ENCODE measurements around the gene FARSB. TPM values are rescaled to one million over a fixed set of nuclear protein-coding genes. Genes with fewer than 3 reads are reported as not detected.

Gene FARSB
- total RNA-seq, 2 donors from 2014 or later, result 11.9 to 16.2 TPM

DNA sequence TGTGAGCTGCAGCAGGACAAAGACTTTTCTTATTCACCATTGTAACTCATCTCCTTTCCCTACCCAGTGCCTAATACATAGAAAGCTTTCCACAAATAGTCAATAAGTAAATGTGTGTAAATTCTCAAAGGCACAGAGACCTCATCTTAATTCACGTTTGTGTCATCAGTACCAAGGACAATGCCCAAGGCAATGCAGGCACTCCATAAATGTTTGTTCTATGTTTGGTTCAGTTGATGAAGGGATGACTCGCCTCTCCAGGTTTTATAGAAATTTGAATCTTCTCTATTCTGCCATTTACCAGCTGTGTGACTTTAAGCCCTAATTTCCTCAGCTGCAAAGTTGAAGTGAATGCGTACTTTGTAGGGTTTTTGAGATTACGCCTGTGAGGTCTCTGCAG, 13.5 kb upstream of the FARSB start:
- H3K27me3 ChIP-seq (replicated peaks; ENCODE audit: insufficient read depth), result no peaks in the 10 kb centered on the region
- peaks cover 3% of the 10 kb centered on the region for H3K4me1 ChIP-seq (replicated peaks)
- no peak for DNase-seq (ENCODE audit: low spot score)
- 65% methylated on average over 4 of the region's 4 CpGs for WGBS
- no peak overlapping the region for H3K27ac ChIP-seq
- no peaks in the 10 kb centered on the region for H3K36me3 ChIP-seq
- no peaks in the 10 kb centered on the region for H3K9me3 ChIP-seq
- H3K4me3 ChIP-seq, result no peak overlapping the region
- intact Hi-C loops (cut with DNase I), result no loop called here
- no peak for TF ChIP-seq POLR2AphosphoS5 (IDR thresholded peaks at IDR 0.05)

DNA sequence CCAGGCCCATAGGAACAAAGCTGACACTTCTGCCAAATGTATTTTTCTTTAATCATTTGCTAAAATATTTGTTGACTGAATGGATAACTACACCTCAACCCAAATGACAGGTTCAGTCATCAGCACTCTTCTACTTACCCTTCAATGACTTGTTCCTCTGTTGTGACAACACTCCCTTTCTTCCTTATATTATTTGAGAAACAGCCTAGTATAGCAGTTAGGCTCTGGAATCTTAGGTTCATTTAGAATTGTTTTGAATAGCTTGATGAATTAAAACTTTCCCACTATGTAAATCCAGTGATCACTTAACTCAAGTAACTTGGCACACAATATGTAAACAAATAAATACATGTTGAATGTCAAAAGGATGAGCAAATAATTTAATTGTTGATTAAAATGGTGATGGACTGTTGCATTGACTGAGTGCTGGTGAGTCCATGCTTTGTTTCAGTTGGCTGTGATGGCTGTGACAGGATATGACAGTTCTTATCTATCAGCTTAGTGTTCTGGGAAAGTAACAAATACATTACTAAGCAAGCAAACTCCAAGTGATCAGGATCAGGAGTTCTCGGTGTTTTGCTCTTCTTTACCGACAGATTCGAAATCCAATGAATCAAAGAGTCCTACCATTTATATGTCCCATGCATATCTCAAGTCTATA, 12.7 kb upstream of the FARSB start:
- Histone ChIP-seq H3K27ac (no peak overlapping the region), H3K4me3 (no peak overlapping the region), H3K36me3 (no peaks in the 10 kb centered on the region), H3K4me1 (replicated peaks) (peaks cover 3% of the 10 kb centered on the region), H3K9me3 (no peaks in the 10 kb centered on the region), H3K27me3 (replicated peaks; ENCODE audit: insufficient read depth) (no peaks in the 10 kb centered on the region)
- TF ChIP-seq POLR2A (IDR thresholded peaks at IDR 0.05) (no peak), POLR2AphosphoS5 (IDR thresholded peaks at IDR 0.05) (no peak), CTCF (IDR thresholded peaks at IDR 0.05) (no peak)
- WGBS, result 91% methylated on average over 3 of the region's 3 CpGs
- no peak for DNase-seq (ENCODE audit: low spot score)
- intact Hi-C loops (cut with DNase I), result no loop called here

DNA sequence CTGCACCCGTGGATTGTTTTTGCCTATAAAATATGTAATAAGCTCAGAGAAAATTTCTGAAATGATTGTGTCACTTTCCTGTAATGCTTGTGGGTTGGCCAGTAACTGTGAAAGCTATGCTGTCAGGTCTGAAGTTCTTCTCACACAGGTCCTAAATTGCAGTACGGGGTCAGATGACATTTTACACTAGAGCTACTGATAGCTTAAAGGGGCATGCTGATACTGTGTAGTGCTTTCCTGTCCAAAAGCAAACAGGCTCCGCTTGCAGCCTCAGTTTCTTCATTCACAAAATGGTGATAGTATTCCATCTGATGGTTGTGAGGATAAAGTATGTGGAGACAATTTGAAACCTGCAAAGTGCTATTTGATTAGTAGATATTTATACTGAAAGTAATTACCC, 7.6 kb upstream of the FARSB start:
- 65% methylated on average over 3 of the region's 3 CpGs for WGBS
- Histone ChIP-seq H3K36me3 (no peaks in the 10 kb centered on the region), H3K4me3 (no peak overlapping the region), H3K27ac (no peak overlapping the region), H3K4me1 (replicated peaks) (no peaks in the 10 kb centered on the region), H3K27me3 (replicated peaks; ENCODE audit: insufficient read depth) (no peaks in the 10 kb centered on the region), H3K9me3 (no peaks in the 10 kb centered on the region)
- intact Hi-C loops (cut with DNase I), result no loop called here
- TF ChIP-seq CTCF (IDR thresholded peaks at IDR 0.05) (no peak), POLR2A (IDR thresholded peaks at IDR 0.05) (no peak), POLR2AphosphoS5 (IDR thresholded peaks at IDR 0.05) (no peak)
- DNase-seq (ENCODE audit: low spot score), result no peak

DNA sequence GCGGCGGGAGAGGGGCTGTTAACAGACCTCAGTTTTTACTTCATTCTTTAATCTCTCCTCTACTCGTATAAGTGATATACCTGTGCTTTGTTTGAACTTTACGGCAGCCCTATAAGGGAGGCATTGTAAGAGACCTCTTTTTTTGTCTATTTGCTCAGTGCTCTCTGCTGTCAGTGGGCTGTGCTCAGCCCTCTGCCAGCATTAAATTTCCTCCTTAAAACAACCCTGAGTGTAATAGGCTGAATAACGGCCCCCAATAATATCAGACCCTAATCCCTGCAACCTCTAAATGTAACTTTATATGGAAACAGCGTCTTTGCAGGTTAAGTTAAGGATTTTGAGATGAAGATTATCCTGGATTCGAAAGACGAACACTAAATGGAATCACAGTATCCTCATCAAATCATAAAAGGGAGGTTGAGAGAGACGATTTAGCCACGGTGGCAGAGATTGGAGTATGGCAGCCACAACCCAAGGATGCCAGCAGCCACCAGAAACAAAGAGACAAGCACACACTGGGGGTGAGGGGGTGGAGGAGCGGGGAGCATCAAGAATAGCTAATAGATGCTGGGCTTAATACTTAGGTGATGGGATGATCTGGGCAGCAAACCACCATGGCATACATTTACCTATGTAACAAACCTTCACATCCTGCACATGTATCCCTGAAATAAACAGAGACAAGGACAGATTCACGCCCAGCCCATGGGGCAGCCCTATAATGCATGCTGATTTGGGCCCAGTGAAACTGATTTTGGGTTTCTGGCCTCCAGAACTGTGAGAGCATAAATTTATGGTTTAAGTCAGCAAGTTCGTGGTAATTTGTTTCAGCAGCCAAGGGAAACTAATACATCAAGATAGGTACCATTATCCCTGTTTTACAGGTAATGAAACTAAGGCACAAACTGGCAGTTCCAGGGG, 894 bp upstream of the FARSB start:
- WGBS, result 17% methylated on average over 13 of the region's 13 CpGs
- no peaks in the 10 kb centered on the region for H3K27me3 ChIP-seq (replicated peaks; ENCODE audit: insufficient read depth)
- H3K9me3 ChIP-seq, result no peaks in the 10 kb centered on the region
- H3K36me3 ChIP-seq, result no peaks in the 10 kb centered on the region
- H3K27ac ChIP-seq, result peak overlapping the region; percentile 93 to 95
- H3K4me1 ChIP-seq (replicated peaks), result no peaks in the 10 kb centered on the region
- intact Hi-C loops (cut with DNase I), result no loop called here
- no peak for TF ChIP-seq POLR2A (IDR thresholded peaks at IDR 0.05)
- no peak for TF ChIP-seq POLR2AphosphoS5 (IDR thresholded peaks at IDR 0.05)
- no peak for TF ChIP-seq CTCF (IDR thresholded peaks at IDR 0.05)
- peak overlapping the region; percentile 69 to 77 for H3K4me3 ChIP-seq
- DNase-seq (ENCODE audit: low spot score), result no peak

GRCh38 chr2:222653280-222653679, 2.6 kb downstream of the FARSB start:
- TF ChIP-seq POLR2AphosphoS5 (IDR thresholded peaks at IDR 0.05) (no peak), POLR2A (IDR thresholded peaks at IDR 0.05) (no peak), CTCF (IDR thresholded peaks at IDR 0.05) (no peak)
- no peaks in the 10 kb centered on the region for H3K4me1 ChIP-seq (replicated peaks)
- H3K27me3 ChIP-seq (replicated peaks; ENCODE audit: insufficient read depth), result no peaks in the 10 kb centered on the region
- H3K27ac ChIP-seq, result no peak overlapping the region
- no peak overlapping the region for H3K4me3 ChIP-seq
- H3K9me3 ChIP-seq, result no peaks in the 10 kb centered on the region
- DNase-seq (ENCODE audit: low spot score), result no peak
- H3K36me3 ChIP-seq, result peaks cover 0 to 1% of the 10 kb centered on the region in 2 donors
- intact Hi-C loops (cut with DNase I), result no loop called here

Data from prostate gland (tissue), 2 donors.